Type B pancreatic cell (in vitro differentiated cells): ENCODE results near the gene TRAPPC5. TPM values are rescaled to one million over a fixed set of nuclear protein-coding genes. Genes with fewer than 3 reads are reported as not detected.

Source experiments
- DNase-seq: peaks from one replicate; pipeline ENCODE4 v3.0.0; 2021; ENCODE audit warnings: mixed read lengths; ENCODE audit not compliant: unreplicated experiment; ENCODE audit errors: extremely low spot score
- H3K27ac Mint-ChIP-seq: 2 replicates; pipeline ENCODE4 v1.8.0; 2021; ENCODE audit warnings: mild to moderate bottlenecking, mixed read lengths
- H3K27me3 Mint-ChIP-seq: 2 replicates; pipeline ENCODE4 v1.8.0; 2021; ENCODE audit warnings: mixed read lengths
- H3K36me3 Mint-ChIP-seq: 2 replicates; pipeline ENCODE4 v1.8.0; 2021; ENCODE audit warnings: mixed read lengths
- H3K4me1 Mint-ChIP-seq: one replicate; pipeline ENCODE4 v1.8.0; 2021; ENCODE audit warnings: mixed read lengths; ENCODE audit not compliant: unreplicated experiment
- H3K4me3 Mint-ChIP-seq: 2 replicates; pipeline ENCODE4 v1.8.0; 2021; ENCODE audit warnings: mild to moderate bottlenecking, mixed read lengths
- H3K9me3 Mint-ChIP-seq: 2 replicates; pipeline ENCODE4 v1.8.0; 2021; ENCODE audit warnings: mixed read lengths
- CTCF ChIP-seq: fragments of 200-600 bp; sonication (generic); conservative IDR thresholded peaks from 2 replicates; pipeline ENCODE4 v1.5.0; 2021; ENCODE audit warnings: antibody characterized with exemption, mild to moderate bottlenecking
- total RNA-seq: library from RNA; stranded (reverse); gene quantifications from 2 replicates; pipeline ENCODE4 v1.2.1, GENCODE V29; 2021; ENCODE audit warnings: low replicate concordance

TRAPPC5 gene
- total RNA-seq, 1 donor from 2014 or later: 92.6 TPM

DNA sequence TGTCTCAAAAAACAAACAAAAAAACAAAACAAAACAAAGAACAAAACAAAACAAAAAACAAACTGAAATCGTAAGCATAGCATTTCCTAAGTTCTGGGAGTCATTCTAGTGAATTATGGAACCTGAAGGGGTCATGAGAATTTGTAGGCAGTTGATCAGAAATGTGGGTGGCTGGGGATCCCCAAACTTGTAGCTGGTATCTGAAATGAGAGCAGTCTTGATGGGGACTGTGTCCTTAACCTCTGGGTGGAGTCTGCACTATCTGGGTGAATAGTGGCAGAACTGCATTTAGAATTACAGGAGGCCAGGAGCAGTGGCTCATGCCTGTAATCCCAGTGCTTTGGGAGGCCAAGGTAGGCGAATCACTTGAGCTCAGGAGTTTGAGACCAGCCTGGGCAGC, 45.2 kb downstream of the TRAPPC5 start:
- Mint-ChIP-seq H3K27me3 (peaks cover 45% of the 10 kb centered on the region), H3K36me3 (no peaks in the 10 kb centered on the region), H3K4me1 (no peaks in the 10 kb centered on the region), H3K4me3 (no peak overlapping the region), H3K9me3 (no peaks in the 10 kb centered on the region), H3K27ac (no peak overlapping the region)
- TF ChIP-seq CTCF: no peak
- DNase-seq: no peak

GRCh38 chr19:7729211-7729610, 48.6 kb downstream of the TRAPPC5 start:
- no peak for TF ChIP-seq CTCF
- peaks cover 66% of the 10 kb centered on the region for H3K27me3 Mint-ChIP-seq
- no peak for DNase-seq
- no peaks in the 10 kb centered on the region for H3K4me1 Mint-ChIP-seq
- H3K27ac Mint-ChIP-seq: no peak overlapping the region
- H3K4me3 Mint-ChIP-seq: no peak overlapping the region
- H3K36me3 Mint-ChIP-seq: no peaks in the 10 kb centered on the region
- no peaks in the 10 kb centered on the region for H3K9me3 Mint-ChIP-seq

GRCh38 chr19:7729831-7730285, 49.2 kb downstream of the TRAPPC5 start:
- H3K36me3 Mint-ChIP-seq: no peaks in the 10 kb centered on the region
- DNase-seq: no peak
- no peaks in the 10 kb centered on the region for H3K4me1 Mint-ChIP-seq
- H3K27me3 Mint-ChIP-seq: peaks cover 71% of the 10 kb centered on the region
- no peak overlapping the region for H3K4me3 Mint-ChIP-seq
- H3K9me3 Mint-ChIP-seq: no peaks in the 10 kb centered on the region
- TF ChIP-seq CTCF: no peak
- no peak overlapping the region for H3K27ac Mint-ChIP-seq

GRCh38 chr19:7730286-7731217, 49.9 kb downstream of the TRAPPC5 start:
- Mint-ChIP-seq H3K27ac (no peak overlapping the region), H3K9me3 (no peaks in the 10 kb centered on the region), H3K4me3 (no peak overlapping the region), H3K36me3 (no peaks in the 10 kb centered on the region), H3K27me3 (peaks cover 77% of the 10 kb centered on the region), H3K4me1 (no peaks in the 10 kb centered on the region)
- no peak for DNase-seq
- no peak for TF ChIP-seq CTCF

GRCh38 chr19:7731218-7731595, 50.6 kb downstream of the TRAPPC5 start:
- DNase-seq: no peak
- Mint-ChIP-seq H3K4me1 (no peaks in the 10 kb centered on the region), H3K27ac (no peak overlapping the region), H3K27me3 (peaks cover 77% of the 10 kb centered on the region), H3K4me3 (no peak overlapping the region), H3K9me3 (no peaks in the 10 kb centered on the region), H3K36me3 (no peaks in the 10 kb centered on the region)
- TF ChIP-seq CTCF: no peak
